ENCODE measurements around the gene TRMU. TPM values are rescaled to one million over a fixed set of nuclear protein-coding genes. Genes with fewer than 3 reads are reported as not detected.

Gene TRMU
- total and polyA plus RNA-seq, 2 of the 4 experiments (the other 2 are of a cell fraction): 19.0 to 36.4 TPM

DNA sequence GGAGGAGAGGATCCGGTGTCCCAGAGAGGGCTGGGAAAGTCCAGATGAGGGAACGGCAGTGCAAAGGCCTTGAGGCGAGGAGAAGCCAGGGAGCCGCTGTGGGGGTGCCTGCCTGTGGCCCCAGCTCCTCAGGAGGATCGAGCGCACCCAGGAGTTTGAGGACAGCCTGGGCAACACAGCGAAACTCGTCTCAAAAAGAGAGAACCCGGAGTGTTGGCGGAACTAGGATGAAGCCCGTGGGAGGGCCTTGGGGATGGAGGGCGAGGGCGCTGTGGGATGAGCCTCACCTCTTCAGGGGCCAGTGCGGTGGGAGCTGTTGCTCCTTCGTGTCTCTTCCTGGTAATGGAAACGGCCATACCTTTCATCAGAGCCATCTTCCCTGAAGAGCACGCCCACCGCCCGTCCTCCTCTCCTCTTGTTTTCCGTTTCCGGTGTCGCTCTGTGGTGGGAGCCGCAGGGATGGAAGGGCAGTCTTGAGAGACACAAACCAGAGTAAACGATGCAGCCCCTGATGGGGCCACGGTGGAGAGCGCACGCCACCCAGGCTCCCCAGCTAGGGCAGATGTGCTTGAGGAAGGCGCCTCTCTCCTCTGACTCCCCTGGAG lies 15.7 kb downstream of the TRMU start:
- H3K9me1 ChIP-seq (ENCODE audit: insufficient read depth, low read length): no peaks in the 10 kb centered on the region
- in situ Hi-C loops (cut with MboI; ENCODE audit: low sequenced_read_pairs): no loop called here
- no peak overlapping the region for H3K18ac ChIP-seq (ENCODE audit: low read depth, low read length)
- no peak overlapping the region for H3K56ac ChIP-seq (ENCODE audit: extremely low read depth, insufficient read depth, low read length)
- H2BK5ac ChIP-seq (ENCODE audit: low read depth, low read length, poor library complexity, severe bottlenecking): no peak overlapping the region
- no TSS peak for BruUV-seq (replicated peaks)
- no peak overlapping the region for H3K14ac ChIP-seq (replicated peaks; ENCODE audit: low read depth, low read length)
- 90% methylated on average over 16 of the region's 28 CpGs; no CpG with 5 or more reads in 1 of the 2 experiments for WGBS, 2 experiments (ENCODE audit: extremely low coverage in 2 of 2, insufficient read length in 1 of 2)
- no peaks in the 10 kb centered on the region for H3K9me3 ChIP-seq (ENCODE audit: control insufficient read depth, insufficient read depth, low read length)
- H4K5ac ChIP-seq (ENCODE audit: low read depth, low read length): no peak overlapping the region
- ChIA-PET CTCF (no interaction called here), POLR2A (ENCODE audit: unreplicated experiment) (no interaction called here)
- H4K20me1 ChIP-seq (ENCODE audit: insufficient read depth, low read length): peaks cover 35% of the 10 kb centered on the region
- TF ChIP-seq NFE2L2 (IDR thresholded peaks at IDR 0.05; ENCODE audit: low read depth, low read length) (no peak), POLR2A (IDR thresholded peaks at IDR 0.05; ENCODE audit: low read depth, low read length) (no peak), BHLHE40 (IDR thresholded peaks at IDR 0.05; ENCODE audit: low read depth, low read length) (no peak), FOS (IDR thresholded peaks at IDR 0.05; ENCODE audit: low read depth, low read length) (no peak), RAD21 (IDR thresholded peaks at IDR 0.05; ENCODE audit: low read length) (no peak), RFX5 (IDR thresholded peaks at IDR 0.05; ENCODE audit: low read depth, low read length) (no peak), MAFK (IDR thresholded peaks at IDR 0.05; ENCODE audit: low read depth, low read length) (no peak), SMC3 (IDR thresholded peaks at IDR 0.05; ENCODE audit: low read depth, low read length) (no peak), RCOR1 (IDR thresholded peaks at IDR 0.05; ENCODE audit: insufficient replicate concordance, low read length) (no peak), CHD1 (IDR thresholded peaks at IDR 0.05; ENCODE audit: low read depth, low read length) (no peak), MAZ (IDR thresholded peaks at IDR 0.05; ENCODE audit: borderline replicate concordance, low read depth, low read length) (no peak), CEBPB (IDR thresholded peaks at IDR 0.05; ENCODE audit: low read depth, low read length) (no peak), MXI1 (IDR thresholded peaks at IDR 0.05; ENCODE audit: borderline replicate concordance, low read depth, low read length) (no peak)
- TF ChIP-seq, protein P1, sequence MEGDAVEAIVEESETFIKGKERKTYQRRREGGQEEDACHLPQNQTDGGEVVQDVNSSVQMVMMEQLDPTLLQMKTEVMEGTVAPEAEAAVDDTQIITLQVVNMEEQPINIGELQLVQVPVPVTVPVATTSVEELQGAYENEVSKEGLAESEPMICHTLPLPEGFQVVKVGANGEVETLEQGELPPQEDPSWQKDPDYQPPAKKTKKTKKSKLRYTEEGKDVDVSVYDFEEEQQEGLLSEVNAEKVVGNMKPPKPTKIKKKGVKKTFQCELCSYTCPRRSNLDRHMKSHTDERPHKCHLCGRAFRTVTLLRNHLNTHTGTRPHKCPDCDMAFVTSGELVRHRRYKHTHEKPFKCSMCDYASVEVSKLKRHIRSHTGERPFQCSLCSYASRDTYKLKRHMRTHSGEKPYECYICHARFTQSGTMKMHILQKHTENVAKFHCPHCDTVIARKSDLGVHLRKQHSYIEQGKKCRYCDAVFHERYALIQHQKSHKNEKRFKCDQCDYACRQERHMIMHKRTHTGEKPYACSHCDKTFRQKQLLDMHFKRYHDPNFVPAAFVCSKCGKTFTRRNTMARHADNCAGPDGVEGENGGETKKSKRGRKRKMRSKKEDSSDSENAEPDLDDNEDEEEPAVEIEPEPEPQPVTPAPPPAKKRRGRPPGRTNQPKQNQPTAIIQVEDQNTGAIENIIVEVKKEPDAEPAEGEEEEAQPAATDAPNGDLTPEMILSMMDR (conservative IDR thresholded peaks at IDR 0.05; ENCODE audit: low read depth, low read length): no peak
- TF ChIP-seq, protein P2, sequence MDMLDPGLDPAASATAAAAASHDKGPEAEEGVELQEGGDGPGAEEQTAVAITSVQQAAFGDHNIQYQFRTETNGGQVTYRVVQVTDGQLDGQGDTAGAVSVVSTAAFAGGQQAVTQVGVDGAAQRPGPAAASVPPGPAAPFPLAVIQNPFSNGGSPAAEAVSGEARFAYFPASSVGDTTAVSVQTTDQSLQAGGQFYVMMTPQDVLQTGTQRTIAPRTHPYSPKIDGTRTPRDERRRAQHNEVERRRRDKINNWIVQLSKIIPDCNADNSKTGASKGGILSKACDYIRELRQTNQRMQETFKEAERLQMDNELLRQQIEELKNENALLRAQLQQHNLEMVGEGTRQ (IDR thresholded peaks at IDR 0.05; ENCODE audit: low read depth, low read length): no peak
- TF ChIP-seq, protein P3, sequence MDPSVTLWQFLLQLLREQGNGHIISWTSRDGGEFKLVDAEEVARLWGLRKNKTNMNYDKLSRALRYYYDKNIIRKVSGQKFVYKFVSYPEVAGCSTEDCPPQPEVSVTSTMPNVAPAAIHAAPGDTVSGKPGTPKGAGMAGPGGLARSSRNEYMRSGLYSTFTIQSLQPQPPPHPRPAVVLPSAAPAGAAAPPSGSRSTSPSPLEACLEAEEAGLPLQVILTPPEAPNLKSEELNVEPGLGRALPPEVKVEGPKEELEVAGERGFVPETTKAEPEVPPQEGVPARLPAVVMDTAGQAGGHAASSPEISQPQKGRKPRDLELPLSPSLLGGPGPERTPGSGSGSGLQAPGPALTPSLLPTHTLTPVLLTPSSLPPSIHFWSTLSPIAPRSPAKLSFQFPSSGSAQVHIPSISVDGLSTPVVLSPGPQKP (IDR thresholded peaks at IDR 0.05; ENCODE audit: borderline replicate concordance, low read depth, low read length): no peak
- no peak overlapping the region for H4K8ac ChIP-seq (ENCODE audit: low read depth in 2 of 2, low read length in 2 of 2)
- no peak overlapping the region for H2BK120ac ChIP-seq (ENCODE audit: low read depth, low read length)
- no peak overlapping the region for H3K27ac ChIP-seq (ENCODE audit: insufficient read depth, low read length)
- H2AK9ac ChIP-seq (replicated peaks; ENCODE audit: low read depth, low read length, poor library complexity): peak overlapping the region; percentile 48
- H2BK20ac ChIP-seq (ENCODE audit: low read depth, low read length): no peak overlapping the region
- no peak overlapping the region for H3K4me2 ChIP-seq (ENCODE audit: low read depth, low read length)
- intact Hi-C loops (cut with micrococcal nuclease): no loop called here
- no peaks in the 10 kb centered on the region for H3K27me3 ChIP-seq (ENCODE audit: control insufficient read depth, insufficient read depth, low read length)
- H4K91ac ChIP-seq (ENCODE audit: insufficient read depth, low read depth, low read length): no peak overlapping the region
- H3K23ac ChIP-seq (ENCODE audit: low read depth, low read length): no peak overlapping the region
- peaks cover 85% of the 10 kb centered on the region for H3K36me3 ChIP-seq (ENCODE audit: control insufficient read depth, insufficient read depth, low read length)
- no peak overlapping the region for H2BK15ac ChIP-seq (ENCODE audit: low read depth, low read length)
- H3K4me1 ChIP-seq (ENCODE audit: control insufficient read depth, insufficient read depth, low read length): no peaks in the 10 kb centered on the region
- DNase-seq (no peak), ATAC-seq (ENCODE audit: low read depth) (no peak)
- no peak overlapping the region for H2AK5ac ChIP-seq (ENCODE audit: low read depth, low read length)
- H3K4me3 ChIP-seq (ENCODE audit: insufficient read depth, low read depth, low read length): no peak overlapping the region
- H3K79me1 ChIP-seq (ENCODE audit: low read depth in 1 of 2, low read length in 2 of 2): peaks cover 6 to 7% of the 10 kb centered on the region in 2 experiments; a peak in 3 of 4 replicates
- no peak overlapping the region for H3K4ac ChIP-seq (ENCODE audit: low read depth, low read length)
- H3K9ac ChIP-seq (ENCODE audit: low read depth, low read length): no peak overlapping the region
- no peak overlapping the region for H2AFZ ChIP-seq (replicated peaks; ENCODE audit: low read length, poor library complexity)
- dilution Hi-C loops (cut with HindIII; ENCODE audit: low sequenced_read_pairs, unreplicated experiment): no loop called here
